DLD1 (cell line): Measurements from ENCODE around the gene XPR1.

Experiments used
- in situ Hi-C: cut with HindIII; loops from 2 replicates; pipeline ENCODE4 v1.10.0; 2017; ENCODE audit warnings: low sequenced_read_pairs

Gene XPR1

GRCh38 chr1:180863158-180863775, 231.4 kb downstream of the XPR1 start:
- in situ Hi-C loops = loop anchor here (25.0 kb wide), 1 partner anchor 351 kb away; the partner anchor contains the start of gene ACBD6

GRCh38 chr1:180881806-180882509, 250.1 kb downstream of the XPR1 start:
- in situ Hi-C loops = no loop called here

- in situ Hi-C loops = no loop called here
Observed at GRCh38 chr1:180884588-180885300, 252.9 kb downstream of the XPR1 start.

- in situ Hi-C loops = no loop called here
Observed at GRCh38 chr1:180886338-180886737, 254.5 kb downstream of the XPR1 start.

- in situ Hi-C loops = no loop called here
Observed at GRCh38 chr1:180887841-180888240, 256.0 kb downstream of the XPR1 start.

- in situ Hi-C loops = no loop called here
Observed at GRCh38 chr1:180888870-180889269, 257.0 kb downstream of the XPR1 start.

- in situ Hi-C loops = no loop called here
Observed at GRCh38 chr1:180889325-180889724, 257.5 kb downstream of the XPR1 start.

GRCh38 chr1:180892272-180892671, 260.4 kb downstream of the XPR1 start:
- in situ Hi-C loops = no loop called here

- in situ Hi-C loops = no loop called here
Observed at GRCh38 chr1:180892675-180893074, 260.9 kb downstream of the XPR1 start.

GRCh38 chr1:180893614-180894013, 261.8 kb downstream of the XPR1 start:
- in situ Hi-C loops = no loop called here

- in situ Hi-C loops = no loop called here
Observed at GRCh38 chr1:180896161-180896560, 264.3 kb downstream of the XPR1 start.

GRCh38 chr1:180898441-180899219, 266.8 kb downstream of the XPR1 start:
- in situ Hi-C loops = no loop called here

GRCh38 chr1:180899262-180899661, 267.4 kb downstream of the XPR1 start:
- in situ Hi-C loops = no loop called here

GRCh38 chr1:180901076-180901990, 269.5 kb downstream of the XPR1 start:
- in situ Hi-C loops = no loop called here

GRCh38 chr1:180902541-180902940, 270.7 kb downstream of the XPR1 start:
- in situ Hi-C loops = no loop called here

GRCh38 chr1:180905927-180906326, 274.1 kb downstream of the XPR1 start:
- in situ Hi-C loops = no loop called here

- in situ Hi-C loops = no loop called here
Observed at GRCh38 chr1:180906511-180906910, 274.7 kb downstream of the XPR1 start.

GRCh38 chr1:180907313-180908055, 275.7 kb downstream of the XPR1 start:
- in situ Hi-C loops = no loop called here

GRCh38 chr1:180908074-180908765, 276.4 kb downstream of the XPR1 start:
- in situ Hi-C loops = no loop called here
